Motor neuron (in vitro differentiated cells): ENCODE measurements around the gene LRRC74B. TPM values are rescaled to one million over a fixed set of nuclear protein-coding genes. Genes with fewer than 3 reads are reported as not detected.

Experiments used
- ATAC-seq, 8 experiments: fragments of 200-7000 bp; cut with Tn5 transposase; replicated peaks in 6 of 8; 2 replicates each; pipeline ENCODE4 v1.8.0; 2021; ENCODE audit warnings: mild to moderate bottlenecking in 8 of 8, moderate library complexity in 8 of 8
- H3K27ac ChIP-seq, 2 donors: fragments of 250-450 bp; sonication (Bioruptor Pico); 2 replicates each; pipeline ENCODE4 v1.9.0; 2021; ENCODE audit warnings: antibody characterized with exemption in 2 of 2, mild to moderate bottlenecking in 2 of 2, moderate library complexity in 1 of 2
- H3K4me1 ChIP-seq, 2 donors: fragments of 250-450 bp; sonication (Bioruptor Pico); replicated peaks in 1 of 2; 2 replicates each; pipeline ENCODE4 v1.6.1; 2021; ENCODE audit warnings: antibody characterized with exemption in 2 of 2, mild to moderate bottlenecking in 2 of 2, moderate library complexity in 1 of 2
- H3K4me3 ChIP-seq, 5 donors: fragments of 250-450 bp; sonication (Bioruptor Pico); 2 replicates each; pipeline ENCODE4 v1.9.0; 2021; ENCODE audit warnings: antibody characterized with exemption in 5 of 5, mild to moderate bottlenecking in 5 of 5, moderate library complexity in 4 of 5
- WGBS, 10 experiments: fragments of 450-650 bp; shearing (Covaris generic); methylation state at CpG; one replicate each; pipeline ENCODE4 v1.0.0; 2022; 5-methylcytosine and 5-hydroxymethylcytosine counted together
- in situ Hi-C, 9 experiments: fragments of 400-800 bp; cut with MboI; loops; one replicate each; pipeline ENCODE4 v1.15.0; 2021; ENCODE audit warnings: low sequenced_read_pairs in 9 of 9, low pct_unique_long_range_greater_than_20kb in 2 of 9; ENCODE audit not compliant: unreplicated experiment in 9 of 9
- total RNA-seq, 8 experiments: library from RNA; unstranded; fragments of 300-600 nt; gene quantifications; 2 replicates each; pipeline versions ENCODE4 v1.2.3 to v1.2.4, GENCODE V29; 2022

Gene LRRC74B
- total RNA-seq, 8 experiments from 2014 or later = 0.13 to 3.0 (median 0.45) TPM

DNA sequence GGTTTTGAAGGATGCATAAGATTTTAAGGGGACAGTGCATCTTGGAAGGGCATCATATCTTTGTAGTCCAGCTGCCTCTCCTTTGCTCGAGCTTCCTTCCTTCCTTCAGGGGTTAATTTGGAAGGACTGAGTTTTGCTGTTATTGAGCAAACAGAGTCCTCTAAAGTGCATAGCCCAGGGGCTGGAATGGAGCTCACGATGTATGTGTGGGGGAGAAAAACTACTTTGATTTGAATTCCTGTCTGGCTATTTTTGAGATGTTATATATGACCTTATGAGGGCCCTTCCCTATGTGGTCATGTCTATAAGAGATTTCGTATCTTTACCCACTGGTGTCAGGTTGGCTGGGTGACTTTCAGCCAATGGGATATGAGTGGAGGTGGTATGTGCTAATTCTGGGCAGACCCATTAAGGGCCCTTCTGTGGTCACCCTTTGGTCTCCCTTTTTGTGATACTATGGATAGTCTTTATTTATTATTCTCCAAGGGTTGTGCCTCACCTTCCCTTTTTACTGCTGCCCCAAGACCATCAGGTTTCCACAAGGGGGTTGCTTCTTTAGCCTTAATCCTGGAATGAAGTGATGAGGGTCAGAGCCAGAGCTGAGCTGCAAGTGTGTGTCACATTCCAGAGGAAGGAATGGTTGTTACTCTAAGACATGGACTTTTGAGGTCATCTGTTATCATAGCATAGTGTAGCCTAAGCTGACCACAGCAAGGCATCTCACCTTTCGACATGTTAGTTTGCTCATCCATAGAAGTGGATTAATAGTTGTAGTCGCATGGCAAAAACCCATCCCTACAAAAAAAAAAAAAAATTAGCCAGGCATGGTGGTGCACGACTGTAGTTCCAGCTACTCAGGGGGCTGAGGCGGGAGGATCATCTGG is 54.6 kb downstream of the LRRC74B start:
- 0 to 100% (median 61%) methylated on average over 1 to 6 of the region's 7 CpGs; no CpG with 5 or more reads in 1 of the 10 experiments for WGBS, 10 experiments
- H3K4me3 ChIP-seq = no peak overlapping the region
- H3K4me1 ChIP-seq = peaks cover 9 to 15% of the 10 kb centered on the region in 2 donors
- in situ Hi-C loops = loop anchor here in 1 of 9 experiments (25.0 kb wide), 1 partner anchor 88 kb away; the partner anchor contains the start of genes P2RX6 and THAP7
- no peak overlapping the region for H3K27ac ChIP-seq
- peak in 1 of 8 experiments; percentile 41 for ATAC-seq

GRCh38 chr22:21101877-21102638 is 56.3 kb downstream of the LRRC74B start:
- WGBS, 10 experiments = 0 to 100% (median 76%) methylated on average over 1 to 5 of the region's 6 CpGs; no CpG with 5 or more reads in 3 of the 10 experiments
- Histone ChIP-seq H3K27ac (peak overlapping the region in 1 of 2 donors; percentile 42), H3K4me3 (no peak overlapping the region), H3K4me1 (peaks cover 9 to 15% of the 10 kb centered on the region in 2 donors)
- no peak for ATAC-seq
- in situ Hi-C loops = loop anchor here in 1 of 9 experiments (25.0 kb wide), 1 partner anchor 90 kb away; the partner anchor contains the start of genes P2RX6 and THAP7

DNA sequence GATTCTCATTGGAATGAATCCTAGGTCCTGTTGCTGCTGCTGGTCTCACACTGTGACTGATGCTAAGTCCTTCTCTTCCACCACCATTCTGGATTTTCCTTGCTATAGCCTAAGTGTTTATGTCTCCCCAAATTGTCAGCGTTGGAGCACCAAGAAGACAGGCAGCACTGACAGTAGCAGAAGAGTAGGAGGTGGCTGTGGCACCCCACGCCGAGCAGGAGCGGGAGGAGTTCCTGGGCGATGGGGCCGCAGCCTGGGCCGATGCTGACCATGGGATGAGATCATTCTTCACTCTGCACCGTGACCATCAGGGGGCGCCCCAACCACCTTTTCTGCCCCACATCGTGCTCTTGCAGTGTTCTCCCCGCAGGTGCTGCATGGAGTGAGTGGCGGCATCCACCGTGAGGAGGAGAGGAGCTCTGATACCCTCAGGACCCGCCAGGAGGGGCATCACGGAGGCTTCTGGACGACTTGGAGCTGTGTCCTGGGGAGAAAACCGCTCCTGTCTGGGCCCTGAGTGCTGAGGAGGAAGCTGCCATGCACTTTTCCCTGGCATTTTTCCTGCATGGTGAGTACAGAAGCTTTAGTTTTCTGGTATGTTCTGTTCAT is 57.0 kb downstream of the LRRC74B start:
- ATAC-seq = peak; percentile 95 to 100 (median 99)
- peaks cover 9 to 15% of the 10 kb centered on the region in 2 donors for H3K4me1 ChIP-seq
- H3K27ac ChIP-seq = no peak overlapping the region
- peak overlapping the region; percentile 17 to 26 (median 23) for H3K4me3 ChIP-seq
- in situ Hi-C loops = loop anchor here in 1 of 9 experiments (25.0 kb wide), 1 partner anchor 90 kb away; the partner anchor contains the start of genes P2RX6 and THAP7
- WGBS, 10 experiments = 0 to 7% (median 0%) methylated on average over 1 to 11 of the region's 17 CpGs; no CpG with 5 or more reads in 5 of the 10 experiments

DNA sequence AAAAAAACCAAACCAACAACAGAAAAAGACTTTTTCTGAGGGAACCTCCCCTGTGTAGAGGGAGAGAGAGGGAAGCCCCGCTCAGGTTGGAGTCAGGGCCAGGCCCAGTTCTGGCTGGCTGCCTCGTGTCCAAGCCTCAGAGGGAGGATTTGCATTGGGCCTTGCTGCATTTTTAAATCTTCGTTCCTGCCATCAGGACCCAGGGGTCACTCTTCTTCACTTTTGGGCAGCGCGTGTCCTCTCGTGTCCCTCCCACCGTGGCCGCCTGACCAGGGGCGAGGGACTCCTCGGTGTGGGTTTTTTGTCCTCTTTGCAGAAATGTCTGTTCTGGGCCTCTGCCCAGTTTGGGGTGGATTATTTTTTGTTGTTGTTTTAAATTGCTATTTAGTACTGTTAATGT is 57.9 kb downstream of the LRRC74B start:
- Histone ChIP-seq H3K4me3 (peak overlapping the region in 1 of 5 donors; percentile 9), H3K4me1 (peaks cover 9 to 15% of the 10 kb centered on the region in 2 donors), H3K27ac (peak overlapping the region in 1 of 2 donors; percentile 18)
- no peak for ATAC-seq
- in situ Hi-C loops = loop anchor here in 1 of 9 experiments (25.0 kb wide), 1 partner anchor 91 kb away; the partner anchor contains the start of genes P2RX6 and THAP7
- WGBS, 10 experiments = 46 to 93% (median 81%) methylated on average over 7 to 9 of the region's 10 CpGs; no CpG with 5 or more reads in 2 of the 10 experiments

DNA sequence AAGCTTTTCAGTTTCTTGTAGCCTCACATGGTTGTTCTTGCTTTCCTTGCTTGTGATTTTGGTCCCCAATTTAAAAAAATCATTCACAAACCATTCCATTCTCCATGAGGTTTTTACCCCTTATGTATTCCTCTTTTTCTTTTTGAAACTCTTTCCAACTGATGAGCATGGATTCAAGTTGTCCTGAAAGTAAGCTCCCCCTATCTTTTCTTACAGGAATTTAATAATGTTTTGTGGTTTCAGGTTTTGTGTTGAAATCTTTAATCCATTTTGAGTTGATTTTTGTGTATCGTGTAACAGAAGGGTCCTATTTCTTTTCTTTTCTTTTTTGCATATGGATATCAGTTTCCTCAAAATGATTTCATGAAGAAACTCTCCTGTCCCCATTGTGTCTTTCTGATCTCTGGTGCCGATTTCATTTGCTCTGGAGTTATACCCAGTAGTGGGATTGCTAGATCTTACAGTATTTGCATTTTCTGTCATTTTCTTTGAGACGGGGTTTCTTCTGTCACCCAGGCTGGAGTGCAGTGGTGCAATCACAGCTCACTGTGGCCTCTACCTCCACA is 58.5 kb downstream of the LRRC74B start:
- H3K27ac ChIP-seq = peak overlapping the region in 1 of 2 donors; percentile 18
- WGBS, 10 experiments = 52 to 89% (median 79%) methylated on average over 2 to 3 of the region's 3 CpGs; no CpG with 5 or more reads in 2 of the 10 experiments
- in situ Hi-C loops = loop anchor here in 1 of 9 experiments (25.0 kb wide), 1 partner anchor 92 kb away; the partner anchor contains the start of genes P2RX6 and THAP7
- H3K4me1 ChIP-seq = peaks cover 9 to 15% of the 10 kb centered on the region in 2 donors
- no peak overlapping the region for H3K4me3 ChIP-seq
- no peak for ATAC-seq

DNA sequence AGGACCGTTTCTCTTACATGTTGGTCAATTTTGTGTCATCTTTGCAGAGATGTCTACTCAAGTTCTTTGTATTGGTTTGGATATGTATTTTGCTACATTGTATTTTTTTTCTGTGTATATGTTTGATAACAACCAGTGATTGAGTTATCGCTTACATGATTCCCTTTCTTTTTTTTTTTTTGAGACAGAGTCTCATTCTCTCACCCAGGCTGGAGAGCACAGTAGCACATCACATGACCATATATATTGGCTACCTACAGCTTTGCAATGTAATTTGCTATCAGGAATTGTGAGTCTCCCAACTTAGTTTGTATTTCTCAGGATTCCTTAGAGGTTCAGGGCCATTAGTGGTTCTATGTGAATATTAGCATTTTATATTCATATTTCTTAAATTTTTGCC is 59.5 kb downstream of the LRRC74B start:
- peaks cover 9 to 15% of the 10 kb centered on the region in 2 donors for H3K4me1 ChIP-seq
- WGBS, 10 experiments = 53 to 100% (median 97%) methylated on average over 1 to 2 of the region's 2 CpGs
- in situ Hi-C loops = loop anchor here in 1 of 9 experiments (25.0 kb wide), 1 partner anchor 93 kb away; the partner anchor contains the start of genes P2RX6 and THAP7
- H3K4me3 ChIP-seq = no peak overlapping the region
- no peak overlapping the region for H3K27ac ChIP-seq
- no peak for ATAC-seq

- ATAC-seq = no peak
- H3K4me1 ChIP-seq = peaks cover 9 to 15% of the 10 kb centered on the region in 2 donors
- WGBS, 10 experiments = 0 to 100% (median 83%) methylated on average over 2 to 4 of the region's 5 CpGs; no CpG with 5 or more reads in 1 of the 10 experiments
- no peak overlapping the region for H3K27ac ChIP-seq
- H3K4me3 ChIP-seq = no peak overlapping the region
- in situ Hi-C loops = loop anchor here in 1 of 9 experiments (25.0 kb wide), 1 partner anchor 94 kb away; the partner anchor contains the start of genes P2RX6 and THAP7
Observed at GRCh38 chr22:21106000-21106399, 60.3 kb downstream of the LRRC74B start.

- WGBS, 10 experiments = 0 to 100% (median 81%) methylated on average over 1 to 4 of the region's 4 CpGs
- in situ Hi-C loops = loop anchor here in 1 of 9 experiments (25.0 kb wide), 1 partner anchor 96 kb away; the partner anchor contains the start of genes P2RX6 and THAP7
- no peak overlapping the region for H3K4me3 ChIP-seq
- H3K4me1 ChIP-seq = peaks cover 8 to 11% of the 10 kb centered on the region in 2 donors
- no peak for ATAC-seq
- no peak overlapping the region for H3K27ac ChIP-seq
Observed at GRCh38 chr22:21108379-21109115, 62.8 kb downstream of the LRRC74B start.

Other genes starting within 250 kb of the LRRC74B start
- gene PI4KA, start 187.1 kb upstream of the LRRC74B start, total RNA-seq = 10 to 100 TPM; 22.4 to 76.9 (median 36.2) TPM
- 10 to 100 TPM in 7 of 8 experiments, 1 to 10 TPM in 1; 6.7 to 26.5 (median 14.9) TPM for gene SNAP29, start 186.9 kb upstream of the LRRC74B start, total RNA-seq
- 10 to 100 TPM; 31.0 to 52.8 (median 39.3) TPM for gene CRKL, start 128.5 kb upstream of the LRRC74B start, total RNA-seq
- 1 to 10 TPM in 1 of 8 experiments, under 1 TPM in 7; 0.21 to 1.9 (median 0.72) TPM for gene AIFM3, start 78.7 kb upstream of the LRRC74B start, total RNA-seq
- 10 to 100 TPM; 19.0 to 47.1 (median 26.0) TPM for gene LZTR1, start 63.6 kb upstream of the LRRC74B start, total RNA-seq
- 10 to 100 TPM; 21.4 to 33.0 (median 29.4) TPM for gene THAP7, start 43.8 kb upstream of the LRRC74B start, total RNA-seq
- gene P2RX6, start 30.8 kb upstream of the LRRC74B start, total RNA-seq = 1 to 10 TPM in 5 of 8 experiments, under 1 TPM in 3; 0.54 to 7.7 (median 1.1) TPM
- 1 to 10 TPM in 2 of 8 experiments, under 1 TPM in 6; 0.15 to 1.5 (median 0.42) TPM for gene SLC7A4, start 13.4 kb upstream of the LRRC74B start, total RNA-seq